MCF 10A (cell line): Measurements from ENCODE around the gene LGALS3BP. TPM values are rescaled to one million over a fixed set of nuclear protein-coding genes. Genes with fewer than 3 reads are reported as not detected.

Experiments used
- BruUV-seq: library from RNA; stranded (reverse); fragments of 400-500 nt; replicated peaks from 2 replicates; lab custom pipeline; 2021; lab: Mats Ljungman, UMichigan
- CTCF ChIA-PET: fragments of 300-600 bp; sonication (Branson Sonifier 250); formaldehyde crosslinking; extraction: SDS; loops from one replicate; lab custom pipeline; 2021; ENCODE audit warnings: antibody characterized with exemption, inconsistent platforms; lab: Yijun Ruan, JAX
- POLR2A ChIA-PET: fragments of 300-600, 350-650 bp; sonication (Branson Sonifier 250); formaldehyde crosslinking; extraction: SDS; loops from one replicate; lab custom pipeline; 2020; ENCODE audit warnings: antibody characterized with exemption, inconsistent platforms; lab: Yijun Ruan, JAX
- DNase-seq: peaks from one replicate; pipeline ENCODE4 v3.0.0-alpha.2; 2018; ENCODE audit not compliant: unreplicated experiment
- H3K27ac Mint-ChIP-seq: one replicate; pipeline ENCODE4 v1.8.0; 2022; ENCODE audit warnings: mild to moderate bottlenecking, low read depth, mixed read lengths; ENCODE audit not compliant: unreplicated experiment
- H3K27me3 Mint-ChIP-seq: one replicate; pipeline ENCODE4 v1.8.0; 2022; ENCODE audit warnings: mixed read lengths; ENCODE audit not compliant: insufficient read depth, unreplicated experiment
- H3K36me3 Mint-ChIP-seq: one replicate; pipeline ENCODE4 v1.8.0; 2022; ENCODE audit warnings: mild to moderate bottlenecking, moderate library complexity, mixed read lengths; ENCODE audit not compliant: insufficient read depth, unreplicated experiment
- H3K4me1 Mint-ChIP-seq: one replicate; pipeline ENCODE4 v1.8.0; 2022; ENCODE audit warnings: mixed read lengths; ENCODE audit not compliant: insufficient read depth, unreplicated experiment
- H3K4me3 Mint-ChIP-seq: one replicate; pipeline ENCODE4 v1.8.0; 2022; ENCODE audit warnings: mild to moderate bottlenecking, moderate library complexity, mixed read lengths; ENCODE audit not compliant: unreplicated experiment
- H3K9me3 Mint-ChIP-seq: one replicate; pipeline ENCODE4 v1.8.0; 2022; ENCODE audit warnings: mixed read lengths; ENCODE audit not compliant: unreplicated experiment
- intact Hi-C: fragments of 100-400 bp; cut with micrococcal nuclease; formaldehyde crosslinking; loops from 2 replicates; pipeline ENCODE4 v1.14.1; 2022
- total RNA-seq: library from RNA; stranded (reverse); gene quantifications from 2 replicates; pipeline ENCODE4 v1.2.3, GENCODE V29; 2022
- TF ChIP-seq, protein P1 (sequence below): fragments of 200-600 bp; IDR thresholded peaks from one replicate; pipeline ENCODE4 v1.8.0; 2022; ENCODE audit warnings: antibody characterized with exemption, mild to moderate bottlenecking; ENCODE audit not compliant: unreplicated experiment

The LGALS3BP gene
- total RNA-seq, 1 experiment from 2014 or later, result 58.0 TPM

DNA sequence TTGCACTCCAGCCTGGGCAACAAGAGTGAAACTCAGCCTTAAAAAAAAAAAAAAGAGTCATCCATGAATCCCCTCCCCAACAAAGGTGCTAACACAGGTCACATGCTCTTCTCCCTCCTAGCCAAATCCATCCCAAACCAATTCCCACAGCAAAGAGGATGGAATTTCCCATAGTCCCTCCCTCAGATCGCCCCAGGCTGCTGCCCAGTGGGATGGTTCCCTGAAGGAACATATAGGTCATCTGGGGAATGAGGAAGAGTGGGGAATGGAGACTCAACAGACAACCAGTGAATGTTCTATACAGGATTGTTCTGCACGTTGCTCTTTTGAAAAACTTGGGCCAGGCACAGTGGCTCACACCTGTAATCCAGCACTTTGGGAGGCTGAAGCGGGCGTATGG, 18.2 kb downstream of the LGALS3BP start:
- Mint-ChIP-seq H3K9me3 (no peaks in the 10 kb centered on the region), H3K4me3 (no peak overlapping the region), H3K27ac (no peak overlapping the region), H3K27me3 (no peaks in the 10 kb centered on the region), H3K4me1 (peaks cover 11% of the 10 kb centered on the region), H3K36me3 (no peaks in the 10 kb centered on the region)
- no TSS peak for BruUV-seq
- intact Hi-C loops, result no loop called here
- CTCF ChIA-PET, result interaction anchor here (1.5 to 3.5 kb wide), 2 partner anchors 10 to 96 kb away, joined by 7 to 17 read pairs; no protein-coding TSS in a partner anchor
- no peak for DNase-seq
- POLR2A ChIA-PET, result no interaction called here
- TF ChIP-seq, protein P1, sequence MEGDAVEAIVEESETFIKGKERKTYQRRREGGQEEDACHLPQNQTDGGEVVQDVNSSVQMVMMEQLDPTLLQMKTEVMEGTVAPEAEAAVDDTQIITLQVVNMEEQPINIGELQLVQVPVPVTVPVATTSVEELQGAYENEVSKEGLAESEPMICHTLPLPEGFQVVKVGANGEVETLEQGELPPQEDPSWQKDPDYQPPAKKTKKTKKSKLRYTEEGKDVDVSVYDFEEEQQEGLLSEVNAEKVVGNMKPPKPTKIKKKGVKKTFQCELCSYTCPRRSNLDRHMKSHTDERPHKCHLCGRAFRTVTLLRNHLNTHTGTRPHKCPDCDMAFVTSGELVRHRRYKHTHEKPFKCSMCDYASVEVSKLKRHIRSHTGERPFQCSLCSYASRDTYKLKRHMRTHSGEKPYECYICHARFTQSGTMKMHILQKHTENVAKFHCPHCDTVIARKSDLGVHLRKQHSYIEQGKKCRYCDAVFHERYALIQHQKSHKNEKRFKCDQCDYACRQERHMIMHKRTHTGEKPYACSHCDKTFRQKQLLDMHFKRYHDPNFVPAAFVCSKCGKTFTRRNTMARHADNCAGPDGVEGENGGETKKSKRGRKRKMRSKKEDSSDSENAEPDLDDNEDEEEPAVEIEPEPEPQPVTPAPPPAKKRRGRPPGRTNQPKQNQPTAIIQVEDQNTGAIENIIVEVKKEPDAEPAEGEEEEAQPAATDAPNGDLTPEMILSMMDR, result no peak

DNA sequence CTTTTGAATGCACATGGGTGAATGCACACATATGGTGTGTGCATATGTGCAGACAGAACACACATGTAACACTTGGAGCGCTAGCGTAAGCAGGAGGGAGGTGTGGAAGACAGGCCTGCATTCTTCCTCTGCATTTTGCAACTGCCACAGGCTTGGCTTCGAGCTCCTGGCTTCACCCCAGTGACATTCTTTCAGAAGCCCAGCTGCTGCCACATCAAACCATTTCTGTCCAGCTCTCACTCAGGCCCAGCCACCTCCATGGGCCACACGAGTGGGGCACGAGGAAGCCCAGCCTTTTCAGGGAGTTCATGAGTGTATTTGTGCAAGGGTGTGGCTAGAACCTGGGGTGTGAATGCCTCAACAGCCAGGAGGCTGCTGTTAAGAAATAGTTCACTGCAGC, 18.8 kb downstream of the LGALS3BP start:
- no TSS peak for BruUV-seq
- DNase-seq, result no peak
- Mint-ChIP-seq H3K9me3 (no peaks in the 10 kb centered on the region), H3K27me3 (no peaks in the 10 kb centered on the region), H3K27ac (no peak overlapping the region), H3K4me1 (peaks cover 11% of the 10 kb centered on the region), H3K4me3 (no peak overlapping the region), H3K36me3 (no peaks in the 10 kb centered on the region)
- ChIA-PET POLR2A (interaction anchor here (0.6 kb wide), 1 partner anchor 21 kb away, joined by 3 read pairs; no protein-coding TSS in a partner anchor), CTCF (interaction anchor here (0.9 to 3.5 kb wide), 2 partner anchors 10 to 44 kb away, joined by 4 to 17 read pairs; no protein-coding TSS in a partner anchor)
- TF ChIP-seq, protein P1, result no peak
- intact Hi-C loops, result no loop called here

DNA sequence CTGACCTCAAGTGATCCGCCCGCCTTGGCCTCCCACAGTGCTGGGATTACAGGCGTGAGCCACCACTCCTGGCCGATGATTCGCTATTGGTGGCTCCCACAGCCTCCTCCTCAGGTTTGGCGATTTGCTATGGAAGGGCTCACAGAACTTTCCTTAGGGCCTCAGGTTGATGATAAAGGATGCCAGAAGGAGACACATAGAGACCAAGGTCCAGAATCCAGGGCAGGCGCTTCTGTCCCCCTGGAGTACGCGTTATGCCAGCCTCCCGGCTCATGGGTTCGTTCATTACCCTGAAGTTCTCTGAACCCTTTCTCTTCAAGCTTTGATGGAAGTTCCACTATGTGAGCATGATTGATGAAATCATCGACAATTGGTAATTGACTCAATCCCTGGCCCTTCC, 19.9 kb downstream of the LGALS3BP start:
- CTCF ChIA-PET, result interaction anchor here (0.9 to 3.5 kb wide), 2 partner anchors 12 to 106 kb away, joined by 4 to 17 read pairs; no protein-coding TSS in a partner anchor
- TF ChIP-seq, protein P1, result no peak
- Mint-ChIP-seq H3K4me1 (peaks cover 11% of the 10 kb centered on the region), H3K27me3 (no peaks in the 10 kb centered on the region), H3K9me3 (no peaks in the 10 kb centered on the region), H3K4me3 (no peak overlapping the region), H3K36me3 (no peaks in the 10 kb centered on the region), H3K27ac (no peak overlapping the region)
- POLR2A ChIA-PET, result no interaction called here
- BruUV-seq, result no TSS peak
- intact Hi-C loops, result no loop called here
- no peak for DNase-seq

DNA sequence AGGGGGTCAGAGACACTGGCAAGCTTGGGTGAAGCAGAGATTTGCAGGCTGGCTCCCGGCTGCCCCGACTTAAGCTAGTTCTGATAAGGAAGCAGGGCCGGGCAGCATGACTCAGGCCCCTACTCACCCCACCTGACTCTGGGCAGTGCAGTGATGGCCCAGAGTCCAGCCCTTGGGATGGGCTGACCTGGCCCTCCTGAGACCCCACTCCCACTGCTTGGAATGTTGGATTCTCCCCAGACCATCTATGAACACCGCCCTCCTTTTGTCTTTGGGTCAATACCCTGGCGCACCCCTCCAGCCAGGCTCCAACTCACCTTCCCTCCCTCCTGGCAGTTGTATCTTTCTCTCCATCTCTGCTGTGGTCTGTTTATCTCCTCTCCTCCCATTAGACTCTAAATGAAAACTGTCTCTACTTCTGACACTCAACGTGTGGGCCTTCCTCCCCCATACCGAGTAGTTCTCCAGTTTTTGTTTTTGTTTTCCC, 21.0 kb downstream of the LGALS3BP start:
- POLR2A ChIA-PET, result interaction anchor here (0.6 to 1.3 kb wide), 2 partner anchors 119 to 152 kb away, joined by 3 read pairs; partner anchors contain the start of gene USP36
- Mint-ChIP-seq H3K4me3 (no peak overlapping the region), H3K27ac (no peak overlapping the region), H3K27me3 (no peaks in the 10 kb centered on the region), H3K9me3 (no peaks in the 10 kb centered on the region), H3K36me3 (no peaks in the 10 kb centered on the region), H3K4me1 (peaks cover 11% of the 10 kb centered on the region)
- CTCF ChIA-PET, result no interaction called here
- TF ChIP-seq, protein P1, result no peak
- DNase-seq, result no peak
- intact Hi-C loops, result no loop called here
- BruUV-seq, result no TSS peak
